Activated CD8-positive, alpha-beta memory T cell treated with anti-CD3 and anti-CD28 coated beads for 24 hours (primary cell): Measurements from ENCODE around the gene GPANK1.
A peak's percentile ranks its signal among the peaks of the same experiment; 100 is the strongest.

Source experiments
- DNase-seq: peaks from one replicate; pipeline ENCODE4 v3.0.0-alpha.2; 2020

The GPANK1 gene

GRCh38 chr6:31636698-31637596, 27.9 kb downstream of the GPANK1 start:
- no peak for DNase-seq

- DNase-seq = no peak
These were observed 29.7 kb downstream of the GPANK1 start for GRCh38 chr6:31634969-31635575.

DNA sequence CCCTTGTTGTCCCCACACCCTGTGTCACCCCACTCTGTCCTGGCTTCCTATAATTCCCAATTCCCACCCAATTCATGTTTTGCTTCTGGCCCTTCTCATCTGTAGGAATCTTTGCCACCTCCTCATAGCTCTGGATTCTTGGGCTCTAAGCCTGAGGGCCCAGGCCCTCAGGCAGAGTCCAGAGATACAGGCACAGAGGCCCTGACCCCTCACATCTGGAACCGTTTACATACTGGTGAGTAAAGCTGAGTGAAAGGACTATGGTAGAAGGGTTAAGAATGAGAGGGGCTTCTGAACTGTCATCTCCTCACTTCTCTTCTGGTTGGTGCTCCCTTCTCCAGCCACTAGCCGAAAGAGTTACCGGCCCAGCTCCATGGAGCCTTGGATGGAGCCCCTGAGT, 30.7 kb downstream of the GPANK1 start:
- no peak for DNase-seq

DNA sequence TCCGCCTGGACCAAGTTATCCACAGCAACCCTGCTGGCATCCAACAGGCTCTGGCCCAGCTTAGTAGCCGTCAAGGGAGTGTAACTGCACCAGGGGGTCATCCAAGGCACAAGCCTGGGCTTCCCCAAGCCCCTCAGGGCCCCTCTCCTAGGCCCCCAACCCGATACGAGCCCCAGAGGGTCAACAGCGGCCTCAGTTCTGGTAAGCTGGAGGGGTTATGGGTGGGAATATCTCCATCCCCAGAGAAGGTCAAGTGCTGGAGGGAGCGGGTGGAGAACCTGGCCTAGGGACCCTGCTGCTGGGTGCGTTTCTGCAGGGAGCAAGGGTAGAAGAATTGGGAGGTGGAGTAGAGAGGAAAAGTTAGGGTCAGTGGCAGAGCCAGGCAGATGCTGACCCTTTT, 31.4 kb downstream of the GPANK1 start:
- DNase-seq = no peak

DNA sequence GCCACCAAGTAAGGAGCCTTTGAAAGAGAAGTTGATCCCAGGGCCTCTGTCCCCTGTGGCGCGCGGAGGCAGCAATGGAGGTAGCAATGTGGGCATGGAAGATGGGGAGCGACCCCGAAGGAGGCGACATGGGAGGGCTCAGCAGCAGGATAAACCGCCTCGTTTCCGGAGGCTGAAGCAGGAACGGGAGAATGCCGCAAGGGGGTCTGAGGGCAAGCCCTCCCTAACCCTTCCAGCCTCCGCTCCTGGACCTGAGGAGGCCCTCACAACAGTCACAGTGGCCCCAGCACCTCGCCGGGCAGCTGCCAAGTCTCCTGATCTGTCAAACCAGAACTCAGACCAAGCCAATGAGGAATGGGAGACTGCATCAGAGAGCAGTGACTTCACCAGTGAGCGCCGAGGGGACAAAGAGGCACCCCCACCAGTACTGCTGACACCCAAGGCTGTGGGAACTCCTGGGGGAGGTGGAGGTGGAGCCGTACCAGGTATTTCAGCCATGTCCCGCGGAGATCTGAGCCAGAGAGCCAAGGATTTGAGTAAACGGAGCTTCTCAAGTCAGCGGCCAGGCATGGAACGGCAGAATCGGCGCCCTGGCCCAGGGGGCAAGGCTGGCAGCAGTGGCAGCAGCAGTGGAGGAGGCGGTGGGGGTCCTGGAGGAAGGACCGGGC, 32.4 kb downstream of the GPANK1 start:
- DNase-seq = no peak

DNA sequence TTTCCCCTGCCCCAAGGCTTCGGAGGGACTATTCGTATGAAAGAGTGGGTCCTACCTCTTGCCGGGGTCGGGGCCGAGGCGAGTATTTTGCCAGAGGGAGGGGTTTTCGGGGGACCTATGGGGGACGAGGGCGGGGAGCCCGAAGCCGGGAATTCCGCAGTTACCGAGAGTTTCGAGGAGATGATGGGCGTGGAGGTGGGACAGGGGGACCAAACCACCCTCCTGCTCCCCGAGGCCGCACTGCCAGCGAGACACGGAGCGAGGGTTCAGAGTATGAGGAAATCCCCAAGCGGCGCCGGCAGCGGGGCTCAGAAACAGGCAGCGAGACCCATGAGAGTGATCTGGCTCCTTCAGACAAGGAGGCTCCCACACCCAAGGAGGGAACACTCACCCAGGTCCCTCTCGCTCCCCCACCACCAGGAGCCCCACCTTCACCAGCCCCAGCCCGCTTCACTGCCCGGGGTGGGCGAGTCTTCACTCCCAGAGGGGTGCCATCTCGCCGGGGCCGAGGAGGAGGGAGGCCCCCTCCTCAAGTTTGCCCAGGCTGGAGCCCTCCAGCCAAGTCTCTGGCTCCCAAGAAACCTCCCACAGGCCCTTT, 33.0 kb downstream of the GPANK1 start:
- DNase-seq = no peak

DNA sequence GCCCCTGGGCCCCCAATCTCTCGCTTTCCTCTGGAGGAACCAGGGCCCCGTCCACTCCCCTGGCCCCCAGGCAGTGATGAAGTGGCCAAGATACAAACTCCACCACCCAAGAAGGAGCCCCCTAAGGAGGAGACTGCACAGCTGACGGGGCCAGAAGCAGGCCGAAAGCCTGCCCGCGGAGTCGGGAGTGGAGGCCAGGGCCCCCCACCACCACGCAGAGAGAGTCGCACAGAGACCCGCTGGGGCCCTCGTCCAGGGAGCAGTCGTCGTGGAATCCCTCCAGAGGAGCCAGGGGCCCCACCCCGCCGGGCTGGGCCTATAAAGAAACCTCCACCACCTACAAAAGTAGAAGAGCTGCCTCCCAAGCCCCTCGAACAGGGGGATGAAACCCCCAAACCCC, 33.6 kb downstream of the GPANK1 start:
- DNase-seq = no peak

GRCh38 chr6:31630177-31630934, 34.4 kb downstream of the GPANK1 start:
- no peak for DNase-seq

- DNase-seq = no peak
These were observed 35.8 kb downstream of the GPANK1 start for GRCh38 chr6:31629014-31629413.

GRCh38 chr6:31627690-31628287, 37.0 kb downstream of the GPANK1 start:
- no peak for DNase-seq

DNA sequence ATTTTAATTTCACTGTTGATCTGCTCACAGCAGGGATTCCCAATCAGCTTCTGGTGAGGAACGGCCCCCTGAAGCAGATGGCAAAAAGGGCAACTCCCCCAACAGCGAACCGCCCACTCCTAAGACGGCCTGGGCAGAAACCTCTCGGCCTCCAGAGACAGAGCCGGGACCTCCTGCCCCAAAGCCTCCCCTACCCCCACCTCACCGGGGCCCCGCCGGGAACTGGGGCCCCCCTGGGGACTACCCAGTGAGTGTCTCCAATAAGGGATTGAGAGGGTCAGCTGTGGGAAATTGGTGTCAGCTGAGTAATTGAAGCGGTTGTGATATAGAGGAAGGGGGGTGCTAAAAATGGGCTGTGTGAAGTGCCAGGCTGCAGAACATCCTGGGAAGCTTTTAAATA, 37.8 kb downstream of the GPANK1 start:
- DNase-seq = no peak

- no peak for DNase-seq
These were observed 40.7 kb downstream of the GPANK1 start for GRCh38 chr6:31624070-31624469.

DNA sequence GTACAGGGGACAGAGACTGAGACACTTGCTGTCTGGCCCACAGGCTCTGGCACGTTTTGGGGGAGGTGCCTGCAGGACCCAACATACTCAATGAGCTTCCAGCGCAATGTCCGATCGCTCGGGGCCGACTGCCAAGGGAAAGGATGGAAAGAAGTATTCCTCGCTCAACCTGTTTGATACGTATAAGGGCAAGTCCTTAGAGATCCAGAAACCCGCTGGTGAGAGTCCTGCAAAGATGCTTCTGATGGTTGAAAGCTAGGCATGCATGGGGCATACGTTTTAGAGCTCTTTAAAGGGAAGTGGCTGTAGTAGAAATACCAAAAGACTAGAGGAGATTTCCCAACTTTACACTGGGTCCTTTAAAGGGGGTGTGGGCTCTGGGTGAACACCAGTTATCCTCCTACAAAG, 42.1 kb downstream of the GPANK1 start:
- DNase-seq = no peak

- no peak for DNase-seq
These were observed 42.8 kb downstream of the GPANK1 start for GRCh38 chr6:31621991-31622390.

- no peak for DNase-seq
These were observed 43.4 kb downstream of the GPANK1 start for GRCh38 chr6:31621320-31621939.

GRCh38 chr6:31620586-31621319, 44.0 kb downstream of the GPANK1 start, which contains the start of gene PRRC2A:
Gene PRRC2A, plus strand, starts transcription at chr6:31620715. Its CDS starts 2,075 bp downstream, at chr6:31622790.
- DNase-seq = no peak

GRCh38 chr6:31619805-31620585, 44.8 kb downstream of the GPANK1 start:
- peak; percentile 98 for DNase-seq

DNA sequence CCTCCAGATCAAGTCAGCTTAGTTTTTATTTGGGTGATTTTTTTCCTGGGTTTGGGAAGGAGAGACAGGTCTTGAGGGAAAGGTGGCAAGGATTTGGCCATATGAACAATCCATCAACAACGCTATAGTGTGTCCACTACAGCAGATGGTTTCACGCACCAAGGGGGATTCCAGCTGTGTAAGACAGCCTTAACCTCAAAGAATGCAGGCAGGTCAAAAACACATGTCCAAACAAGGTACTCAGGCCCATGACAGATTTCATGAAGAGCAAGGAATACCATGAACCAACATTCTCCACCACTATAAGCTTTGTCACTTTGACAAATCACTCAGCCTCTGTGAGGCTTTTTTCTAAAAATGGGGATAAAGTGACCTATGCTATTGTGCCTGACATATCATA, 47.8 kb downstream of the GPANK1 start:
- no peak for DNase-seq

DNA sequence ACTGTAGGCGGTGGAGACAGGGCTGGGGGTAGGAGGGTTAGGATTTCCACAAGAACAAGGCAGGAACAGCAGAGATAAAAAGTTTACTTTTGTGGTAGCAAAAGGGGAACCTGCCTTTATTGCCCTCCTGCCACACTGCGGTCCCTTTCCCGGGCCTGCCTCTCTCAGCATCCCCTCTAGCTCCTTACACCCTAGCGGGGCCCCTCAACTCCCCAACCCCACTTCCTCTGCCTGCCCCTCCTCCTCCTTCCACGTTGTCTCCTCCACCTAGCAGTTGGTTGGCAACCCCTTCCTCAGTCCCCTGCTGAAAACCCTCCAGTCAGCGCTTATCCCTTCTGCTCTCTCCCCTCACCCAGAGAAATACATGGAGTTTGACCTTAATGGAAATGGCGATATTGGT, 49.0 kb downstream of the GPANK1 start:
- peak; percentile 78 for DNase-seq
